Esophagus muscularis mucosa (tissue), 3 donors: ENCODE results near the gene ITGBL1.

ENCODE experiments used
- CTCF ChIP-seq, 3 experiments: fragments of 200-600 bp in 2 of 3; fragments of 450-650 bp in 1 of 3; sonication (generic) in 2 of 3; IDR thresholded peaks; one replicate each; pipeline ENCODE4 v1.5.1; 2017 to 2019; ENCODE audit warnings: antibody characterized with exemption in 3 of 3, mild to moderate bottlenecking in 2 of 3, moderate library complexity in 1 of 3
- POLR2A ChIP-seq: fragments of 450-650 bp; IDR thresholded peaks from one replicate; pipeline ENCODE4 v1.6.1; 2017; ENCODE audit warnings: antibody characterized with exemption, moderate library complexity, mild to moderate bottlenecking, low read depth
- POLR2AphosphoS5 ChIP-seq, 2 donors: sonication (generic); formaldehyde crosslinking; IDR thresholded peaks; one replicate each; pipeline ENCODE4 v1.6.1; 2017; ENCODE audit warnings: antibody characterized with exemption in 2 of 2

- TF ChIP-seq CTCF (IDR thresholded peaks at IDR 0.05) (no peak), POLR2AphosphoS5 (IDR thresholded peaks at IDR 0.05) (no peak), POLR2A (no peak)
These were observed 834 bp upstream of the ITGBL1 start for GRCh38 chr13:101451641-101452040.
